HG03066 (cell line): Measurements from ENCODE around the gene CDK5RAP1.
"Not testable (repeated sequence)": the region's sequence is repeated elsewhere in the genome, so short reads cannot be mapped to it uniquely, and the experiment has no call there.

ENCODE experiments used
- ATAC-seq: cut with Tn5 transposase; IDR thresholded peaks from one replicate; pipeline ENCODE4 v1.9.1; 2021; ENCODE audit warnings: low read depth; ENCODE audit not compliant: unreplicated experiment

Gene CDK5RAP1, protein sequence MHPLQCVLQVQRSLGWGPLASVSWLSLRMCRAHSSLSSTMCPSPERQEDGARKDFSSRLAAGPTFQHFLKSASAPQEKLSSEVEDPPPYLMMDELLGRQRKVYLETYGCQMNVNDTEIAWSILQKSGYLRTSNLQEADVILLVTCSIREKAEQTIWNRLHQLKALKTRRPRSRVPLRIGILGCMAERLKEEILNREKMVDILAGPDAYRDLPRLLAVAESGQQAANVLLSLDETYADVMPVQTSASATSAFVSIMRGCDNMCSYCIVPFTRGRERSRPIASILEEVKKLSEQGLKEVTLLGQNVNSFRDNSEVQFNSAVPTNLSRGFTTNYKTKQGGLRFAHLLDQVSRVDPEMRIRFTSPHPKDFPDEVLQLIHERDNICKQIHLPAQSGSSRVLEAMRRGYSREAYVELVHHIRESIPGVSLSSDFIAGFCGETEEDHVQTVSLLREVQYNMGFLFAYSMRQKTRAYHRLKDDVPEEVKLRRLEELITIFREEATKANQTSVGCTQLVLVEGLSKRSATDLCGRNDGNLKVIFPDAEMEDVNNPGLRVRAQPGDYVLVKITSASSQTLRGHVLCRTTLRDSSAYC

DNA sequence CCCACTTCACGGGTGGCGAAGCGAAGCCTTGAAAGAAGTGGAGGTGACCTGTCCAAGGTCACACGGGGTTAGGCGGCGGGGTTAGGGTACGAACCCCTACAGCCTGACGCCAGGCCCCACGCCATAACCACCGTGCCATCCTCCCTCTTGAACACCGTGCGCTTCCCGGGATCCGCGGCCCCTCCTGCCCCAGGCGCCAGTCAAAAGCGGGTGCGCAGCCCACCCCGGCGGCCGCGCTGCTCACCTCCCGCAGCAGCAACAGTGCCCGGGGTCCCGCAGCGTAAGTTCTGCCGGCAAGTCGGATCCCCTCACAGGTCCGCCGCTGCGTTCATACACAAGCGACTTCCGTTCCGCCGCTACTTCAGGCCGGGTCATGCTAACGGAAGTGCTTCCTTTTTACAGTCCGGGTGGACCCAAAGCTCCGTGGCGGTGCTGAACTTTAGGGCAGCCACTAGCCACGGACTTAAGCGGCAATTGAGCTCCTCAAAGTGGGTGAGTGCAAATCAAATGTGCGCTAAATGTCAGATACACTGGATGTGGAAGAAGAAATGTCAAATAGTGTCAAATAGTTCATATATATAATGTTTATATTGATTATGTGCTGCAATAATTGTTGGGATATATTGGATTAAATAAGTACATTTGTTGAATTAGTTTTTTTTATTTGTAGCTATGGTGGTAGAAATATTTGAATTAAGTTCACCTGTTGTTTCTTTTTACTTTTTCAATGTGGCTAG, at the start of gene CDK5RAP1:
CDK5RAP1 (minus strand) TSS at position 336 of the 737 bp plus-strand sequence. CDS start 4,455 bp downstream, outside the sequence.
- ATAC-seq: peak; percentile 83

DNA sequence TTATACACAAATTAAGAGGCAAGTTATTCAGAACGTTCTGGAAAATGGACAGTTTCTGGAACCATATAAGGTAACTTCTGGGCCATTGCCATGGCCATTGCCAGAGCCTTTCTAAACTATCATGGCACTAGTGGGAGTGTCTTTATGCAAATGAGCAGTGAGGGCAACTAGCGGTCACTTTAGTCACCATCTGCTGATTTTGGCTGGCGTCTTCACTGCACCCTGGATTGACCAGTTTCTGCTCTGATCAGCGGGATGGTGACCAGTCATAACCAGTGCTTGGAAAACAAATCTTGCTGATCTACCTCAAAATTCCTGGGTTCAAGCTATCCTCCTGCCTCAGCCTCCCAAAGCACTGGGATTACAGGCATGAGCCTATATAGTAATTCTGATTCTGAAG, 49.5 kb upstream of the CDK5RAP1 start:
- ATAC-seq: no peak

DNA sequence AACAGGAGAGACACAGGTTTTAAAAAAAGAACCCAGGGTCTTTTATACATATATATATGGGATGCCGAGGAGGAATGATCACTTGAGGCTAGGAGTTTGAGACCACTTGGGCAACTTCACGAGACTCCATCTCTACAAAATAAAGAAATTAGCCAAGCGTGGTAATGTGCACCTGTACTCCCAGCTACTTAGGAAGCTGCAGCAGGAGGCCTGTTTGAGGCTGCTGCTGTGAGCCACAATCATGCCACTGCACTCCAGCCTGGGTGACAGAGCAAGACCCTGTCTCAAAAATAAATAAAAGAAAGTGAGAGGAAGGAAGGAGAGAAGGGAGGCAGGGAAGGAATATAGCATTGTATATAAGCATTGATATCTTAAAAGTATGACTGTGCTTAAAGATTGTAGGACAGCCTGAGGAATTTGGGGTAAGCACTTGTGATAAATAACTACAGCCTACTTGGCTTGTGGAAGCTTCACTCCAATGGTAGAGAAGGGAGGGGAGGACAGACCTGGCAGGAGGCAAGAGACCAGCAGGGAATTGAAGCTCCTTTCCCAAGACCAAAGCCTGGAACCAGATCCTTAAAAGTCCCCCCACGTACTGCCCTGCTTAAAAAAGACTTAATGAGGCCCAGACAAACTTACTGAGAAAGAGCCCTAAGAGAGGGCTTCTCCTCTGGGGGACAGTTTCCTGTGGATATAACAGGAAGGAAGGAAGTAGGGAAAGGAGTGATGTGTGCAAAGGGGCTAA, 44.7 kb upstream of the CDK5RAP1 start:
- ATAC-seq: no peak

DNA sequence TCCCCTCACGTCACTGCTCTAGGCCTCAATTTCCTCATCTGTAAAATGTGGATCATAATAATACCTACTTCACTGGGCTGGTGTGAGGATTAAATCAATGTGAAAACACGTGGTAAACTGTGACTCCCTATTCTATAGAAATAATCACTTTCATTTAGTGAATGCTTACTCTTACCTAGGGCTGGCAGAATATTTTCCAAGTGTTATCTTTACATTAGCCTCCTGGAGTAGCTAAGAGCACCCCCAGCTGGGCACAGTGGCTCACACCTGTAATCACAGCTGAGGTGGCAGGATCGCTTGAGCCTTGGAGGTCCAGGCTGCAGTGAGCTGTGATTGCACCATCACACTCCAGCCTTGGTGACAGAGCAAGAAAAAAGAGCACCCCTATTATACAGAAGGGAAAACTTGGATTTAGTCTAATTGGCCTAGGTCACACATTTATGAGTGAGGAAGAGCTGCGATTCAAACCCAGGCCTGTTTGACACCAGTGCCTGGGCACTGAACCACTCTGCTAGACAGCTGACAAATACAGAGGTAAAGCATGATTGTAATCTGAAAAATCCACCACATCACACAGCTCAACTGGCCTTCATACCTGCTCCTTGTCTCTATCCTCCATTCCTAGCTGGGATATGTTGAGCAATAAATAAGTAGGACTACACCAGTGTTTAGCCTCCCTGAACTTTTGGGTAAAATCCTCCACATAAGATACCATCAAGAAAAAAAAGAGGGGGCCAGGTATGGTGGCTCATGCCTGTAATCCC, 43.7 kb upstream of the CDK5RAP1 start:
- ATAC-seq: no peak

DNA sequence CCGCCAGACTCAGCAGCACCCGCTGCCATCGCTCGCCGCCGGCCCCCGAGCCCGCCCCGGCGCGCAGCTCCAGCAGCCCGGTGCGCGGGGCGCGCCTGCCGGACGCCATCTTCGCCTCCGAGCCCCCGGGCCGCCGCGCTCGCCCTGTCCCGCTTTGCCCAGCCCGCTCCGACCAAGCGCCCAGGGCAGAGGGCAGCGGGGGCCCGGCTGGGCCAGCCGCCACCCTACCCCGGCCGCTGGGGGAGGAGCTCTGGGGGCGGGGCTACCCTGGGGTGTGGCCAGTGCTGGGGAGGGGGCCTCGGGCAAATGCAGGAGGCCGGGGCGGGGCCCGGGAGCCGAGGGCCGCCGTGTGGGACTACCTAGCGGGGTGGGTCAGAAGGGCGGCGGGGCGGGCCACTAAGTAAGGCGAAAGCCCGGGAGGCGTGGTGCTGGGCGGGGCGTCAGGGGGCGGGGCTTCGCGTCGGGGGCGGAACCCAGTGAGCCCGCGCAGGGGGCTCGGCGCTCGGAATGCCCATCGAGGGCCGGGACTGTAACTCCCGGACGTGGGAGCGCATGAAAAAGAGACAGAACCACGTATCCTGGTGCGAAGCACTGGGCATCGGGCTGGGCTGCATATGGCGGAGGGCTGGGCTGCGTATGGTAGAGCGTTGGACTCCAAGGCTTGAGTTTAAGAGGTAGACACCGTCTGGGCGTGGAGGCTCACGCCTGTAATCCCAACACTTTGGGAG, 42.4 kb upstream of the CDK5RAP1 start, which contains the start of gene SNTA1:
SNTA1 (minus strand) TSS at position 252 of the 728 bp plus-strand sequence; CDS start at position 109, 143 bp downstream.
- peak; percentile 55 for ATAC-seq

DNA sequence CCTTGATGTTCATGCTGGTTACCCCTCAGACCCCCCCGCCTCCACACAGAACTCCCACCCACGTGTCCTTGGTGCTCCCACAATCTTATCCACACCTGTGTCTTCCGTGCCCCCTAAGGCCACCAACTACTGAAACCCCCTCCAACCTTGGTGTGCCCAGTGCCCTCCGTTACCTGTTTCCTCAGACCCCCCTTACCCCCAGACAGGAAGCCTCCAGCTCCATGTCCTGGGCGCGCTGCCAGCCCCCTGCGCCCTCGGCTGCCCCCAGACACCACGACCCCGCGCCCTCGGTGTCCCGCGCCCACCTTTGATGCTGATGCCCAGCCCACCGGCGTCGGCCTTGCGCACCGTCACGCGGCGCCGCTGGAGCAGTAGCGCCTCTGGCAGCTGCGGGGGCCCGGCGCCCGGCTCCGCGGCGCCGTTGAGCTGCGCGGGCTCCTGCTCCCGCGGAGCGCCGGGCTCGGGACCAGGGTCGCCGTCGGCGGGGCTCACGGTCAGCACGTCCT, 41.7 kb upstream of the CDK5RAP1 start:
- peak; percentile 19 for ATAC-seq

DNA sequence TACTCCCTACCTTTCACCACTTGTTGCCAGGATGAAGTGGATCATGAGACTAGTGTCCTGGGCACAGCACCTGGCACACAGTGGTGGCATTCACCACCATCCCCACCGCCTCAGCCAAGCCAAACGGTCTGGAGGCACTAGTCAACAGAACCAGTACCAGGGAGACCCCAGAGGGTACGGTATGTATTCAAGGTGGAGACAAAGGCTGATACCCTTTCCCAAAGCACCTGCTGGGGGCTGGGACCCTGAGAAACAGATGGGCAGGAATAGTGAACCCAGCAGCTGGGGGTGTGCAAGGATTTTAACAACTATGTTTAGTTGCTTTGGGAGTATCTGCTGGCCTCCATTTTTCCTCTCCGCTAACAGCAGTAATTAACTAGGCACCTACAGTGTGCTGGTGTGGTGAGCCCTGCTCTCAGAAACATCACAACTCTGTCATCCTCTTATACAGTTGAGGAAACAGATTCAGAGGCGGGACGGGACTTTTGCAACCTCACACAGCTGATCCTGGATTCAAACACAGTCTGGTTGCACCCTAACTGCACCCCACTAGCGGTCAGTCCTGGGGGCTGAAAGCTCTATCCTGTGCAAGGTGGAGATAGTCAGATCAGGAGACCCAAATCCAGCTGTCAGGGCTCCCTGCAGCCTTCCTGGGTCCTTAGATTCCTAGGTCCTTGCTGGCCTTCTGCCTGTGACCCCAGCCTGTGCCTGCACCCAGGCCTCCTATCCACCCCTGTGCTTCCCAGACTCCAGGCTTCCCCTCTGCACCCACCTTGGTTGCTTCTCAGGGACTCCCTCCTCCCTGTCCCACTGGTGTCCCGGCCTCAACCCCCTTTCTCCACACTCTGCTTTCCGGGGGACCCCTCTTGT, 41.1 kb upstream of the CDK5RAP1 start:
- no peak for ATAC-seq

DNA sequence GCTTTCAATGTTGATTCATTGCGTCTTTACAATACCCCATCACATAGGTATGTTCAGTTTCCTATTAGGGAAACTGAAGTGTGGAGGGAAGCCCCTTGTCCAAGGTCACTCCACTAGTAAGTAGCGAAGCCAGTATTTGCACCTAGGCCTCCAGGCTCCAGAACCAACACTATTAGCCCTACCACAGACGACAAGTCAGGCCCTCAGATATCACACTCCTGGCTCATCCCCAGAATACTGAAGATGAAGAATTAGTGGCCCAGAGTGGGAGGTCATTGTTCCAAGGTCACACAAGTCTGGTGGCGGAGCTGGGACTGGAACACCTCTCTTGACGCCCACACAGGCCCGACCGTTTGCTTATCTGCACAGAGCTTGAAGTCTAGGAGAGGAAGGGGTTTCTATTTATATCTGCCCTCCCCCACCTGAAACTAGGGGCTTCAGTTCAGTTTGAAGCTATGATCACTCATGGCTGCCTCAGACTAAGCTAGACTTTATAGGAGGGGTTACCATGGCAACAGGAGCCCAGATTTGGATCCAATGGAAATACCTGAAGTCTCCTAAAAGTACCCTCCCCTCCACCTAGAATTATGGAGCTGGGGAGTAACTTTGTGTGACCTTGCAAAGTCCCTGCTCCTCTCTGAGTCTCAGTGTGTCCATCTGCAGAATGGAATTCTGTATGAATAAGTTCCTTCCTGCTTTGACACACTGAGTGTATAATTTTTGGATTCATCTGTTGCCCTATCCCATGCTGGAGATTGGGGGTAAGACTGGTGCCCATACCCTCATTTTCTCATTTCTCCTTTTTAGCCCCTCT, 40.0 kb upstream of the CDK5RAP1 start:
- no peak for ATAC-seq

DNA sequence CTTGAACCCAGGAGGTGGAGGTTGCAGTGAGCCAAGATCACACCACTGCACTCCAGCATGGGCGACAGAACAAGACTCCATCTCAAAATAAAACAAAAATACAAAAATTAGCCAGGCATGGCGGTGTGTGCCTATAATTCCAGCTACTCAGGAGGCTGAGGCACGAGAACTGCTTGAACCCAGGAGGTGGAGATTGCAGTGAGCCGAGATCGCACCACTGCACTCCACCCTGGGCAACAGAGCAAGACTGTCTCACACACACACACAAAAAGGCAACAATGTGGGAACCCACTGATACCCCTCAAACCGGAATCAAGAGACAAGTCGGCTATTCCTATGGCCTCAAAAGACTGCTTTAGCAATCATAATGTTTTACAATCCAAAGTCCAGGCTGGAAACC, 39.2 kb upstream of the CDK5RAP1 start:
- not testable (repeated sequence) for ATAC-seq

DNA sequence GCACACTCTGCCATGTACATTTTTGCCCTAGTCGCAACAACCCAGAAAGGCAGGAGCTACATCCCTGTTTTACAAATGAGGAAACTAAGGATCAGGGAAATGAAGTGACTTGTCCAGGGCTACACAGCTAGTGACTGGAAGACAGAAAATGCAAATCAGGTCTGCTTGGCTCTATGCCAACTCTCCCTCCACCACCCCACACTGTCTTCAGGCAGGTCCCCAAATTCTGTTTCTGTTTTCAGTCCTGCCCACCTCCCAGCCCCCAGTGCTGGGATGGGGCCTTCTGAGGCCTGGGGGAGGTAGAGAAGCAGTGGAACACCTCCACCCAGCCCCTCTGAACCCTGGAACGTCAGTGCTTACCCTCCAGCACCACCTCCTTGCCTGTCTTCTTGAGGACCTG, 37.2 kb upstream of the CDK5RAP1 start:
- ATAC-seq: no peak

DNA sequence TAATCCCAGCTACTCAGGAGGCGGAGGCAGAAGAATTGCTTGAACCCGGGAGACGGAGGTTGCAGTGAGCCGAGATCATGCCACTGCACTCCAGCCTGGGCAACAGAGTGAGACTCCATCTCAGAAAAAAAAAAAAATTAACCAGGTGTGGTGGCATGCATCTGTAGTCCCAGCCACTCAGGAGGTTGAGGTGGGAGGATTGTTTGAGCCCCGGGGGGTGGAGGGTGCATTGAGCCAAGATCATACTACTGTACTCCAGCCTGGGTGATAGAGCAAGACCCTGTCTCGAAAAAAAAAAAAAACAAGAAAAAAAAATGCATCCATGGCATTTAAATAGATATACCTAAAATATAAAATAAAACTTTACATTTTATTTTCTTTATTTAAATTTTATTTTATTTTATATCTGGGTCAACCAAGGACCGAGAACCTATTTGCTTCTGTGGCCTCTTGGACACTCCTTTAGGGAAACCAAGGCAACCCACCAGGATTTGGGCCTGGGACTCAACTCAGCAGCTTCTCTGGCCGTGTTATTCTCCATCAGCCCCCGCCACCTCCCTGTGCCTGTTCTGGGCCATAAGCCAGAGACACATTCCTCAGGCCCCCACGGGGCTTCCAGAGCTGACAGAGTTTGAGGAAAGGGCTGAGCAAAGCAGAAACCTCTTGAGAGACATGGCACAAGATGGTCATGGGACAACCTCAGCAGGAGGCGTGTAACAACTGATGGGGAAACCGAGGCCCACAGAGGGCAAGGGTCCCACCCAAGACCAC, 36.0 kb upstream of the CDK5RAP1 start:
- ATAC-seq: no peak

DNA sequence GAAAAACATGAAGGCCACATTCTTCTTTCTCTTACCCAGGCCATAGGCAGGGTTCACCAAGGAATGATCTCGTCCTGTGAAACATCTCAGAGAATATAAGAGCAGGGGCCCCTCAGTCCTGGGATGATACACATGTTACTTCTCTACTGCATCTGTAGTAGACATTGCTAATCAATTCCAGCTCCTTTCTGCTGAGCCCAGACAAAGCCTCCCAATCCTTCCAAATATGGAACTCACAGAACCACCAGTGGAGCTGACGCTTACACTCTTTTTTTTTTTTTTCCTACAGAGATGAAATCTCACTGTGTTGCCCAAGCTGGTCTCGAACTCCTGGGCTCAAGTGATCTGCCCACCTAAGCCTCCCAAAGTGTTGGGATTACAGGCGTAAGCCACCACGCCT, 33.1 kb upstream of the CDK5RAP1 start:
- no peak for ATAC-seq

DNA sequence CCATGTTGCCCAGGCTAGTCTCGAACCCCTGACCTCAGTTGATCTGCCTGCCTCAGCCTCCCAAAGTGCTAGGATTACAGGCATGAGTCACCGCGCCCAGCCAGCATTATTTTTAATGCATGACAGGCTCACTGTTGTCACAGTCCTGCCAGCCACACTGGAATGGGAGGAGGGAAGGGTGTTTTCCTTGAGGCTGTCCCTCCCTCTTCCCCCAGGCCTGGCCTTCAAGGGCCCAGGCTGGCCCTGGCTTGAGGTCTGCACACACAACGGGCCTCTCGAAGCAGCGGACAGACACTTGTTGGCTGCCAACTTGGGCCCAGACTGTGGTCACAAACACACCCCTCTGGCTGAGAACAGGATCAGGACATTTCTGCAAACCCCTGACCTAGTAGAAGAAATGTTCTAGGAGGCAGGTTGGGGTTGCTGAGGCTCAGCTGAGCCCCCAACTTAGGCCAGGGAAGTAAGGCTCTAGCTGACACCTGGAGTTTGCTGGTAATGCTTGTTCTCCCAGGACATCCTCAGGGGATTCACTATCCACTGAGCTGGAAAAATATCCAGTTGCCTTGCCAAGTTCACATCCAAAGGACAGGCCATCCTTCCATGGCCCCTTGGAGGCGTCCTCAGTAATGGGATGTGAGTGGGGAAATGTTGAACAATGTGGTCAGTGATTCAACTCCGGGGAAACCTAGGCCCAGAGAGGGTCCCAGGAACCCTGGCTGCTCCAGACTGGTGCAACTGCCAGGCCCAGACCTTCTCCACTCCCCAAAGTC, 32.3 kb upstream of the CDK5RAP1 start:
- ATAC-seq: no peak

DNA sequence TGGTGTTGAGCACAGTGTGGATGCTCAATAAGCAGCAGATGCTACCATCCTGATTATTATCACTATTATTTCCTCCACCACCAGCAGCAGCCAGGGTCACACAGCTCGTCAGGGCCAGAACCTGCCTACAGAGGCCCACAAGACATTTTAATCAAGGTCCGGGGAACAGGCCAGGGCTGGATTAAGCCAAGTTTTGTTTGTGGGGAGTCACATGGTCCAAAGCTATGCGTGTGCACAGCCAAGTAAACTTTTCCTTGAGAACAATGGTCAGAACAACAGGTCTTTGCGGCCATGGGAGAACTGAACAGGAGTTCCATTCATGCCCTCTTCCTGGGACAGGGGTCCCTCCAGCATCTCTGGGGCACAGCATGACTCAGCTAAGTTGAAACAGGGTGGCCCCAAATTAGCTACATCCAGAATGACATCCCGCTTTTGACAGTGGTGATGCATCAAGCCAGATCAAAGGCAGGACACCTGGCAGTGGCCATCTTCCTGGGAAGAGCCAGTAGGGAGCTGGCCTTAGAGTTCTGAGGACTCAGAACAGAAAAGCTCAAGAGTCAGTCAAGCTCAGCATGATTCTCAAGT, 30.6 kb upstream of the CDK5RAP1 start:
- no peak for ATAC-seq

DNA sequence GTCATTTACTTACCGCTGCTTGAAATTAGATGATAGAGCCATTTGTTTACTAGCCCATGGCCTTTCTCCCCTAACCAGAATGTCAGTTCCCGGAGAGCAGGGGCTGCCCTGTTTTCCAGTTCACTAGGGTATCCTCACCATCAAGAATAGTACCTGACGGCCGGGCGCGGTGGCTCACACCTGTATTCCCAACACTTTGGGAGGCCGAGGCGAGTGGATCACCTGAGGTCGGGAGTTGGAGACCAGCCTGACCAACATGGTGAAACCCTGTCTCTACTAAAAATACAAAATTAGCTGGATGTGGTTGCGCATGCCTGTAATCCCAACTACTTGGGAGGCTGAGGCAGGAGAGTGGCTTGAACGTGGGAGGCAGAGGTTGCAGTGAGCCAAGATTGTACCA, 22.6 kb upstream of the CDK5RAP1 start:
- not testable (repeated sequence) for ATAC-seq
